HepG2 (cell line): ENCODE results near the gene CDC42SE2. TPM values are rescaled to one million over a fixed set of nuclear protein-coding genes. Genes with fewer than 3 reads are reported as not detected.

ENCODE experiments used
- ATF7-NPFF ChIP-seq: sonication (generic); formaldehyde crosslinking; IDR thresholded peaks from 2 replicates; pipeline ENCODE4 v1.8.1; 2023; ENCODE audit warnings: mild to moderate bottlenecking, low read depth, missing genetic modification reagents, moderate library complexity
- CBX2 ChIP-seq, 2 experiments: fragments of 200-600 bp in 1 of 2; sonication (generic); formaldehyde crosslinking in 1 of 2; IDR thresholded peaks; 2 replicates each; pipeline versions ENCODE4 v1.7.0 to v1.8.1; 2018 to 2022; ENCODE audit warnings: low read depth in 2 of 2, low read length in 1 of 2, mild to moderate bottlenecking in 1 of 2, missing genetic modification reagents in 1 of 2
- CREB3 ChIP-seq: sonication (generic); formaldehyde crosslinking; IDR thresholded peaks from 2 replicates; pipeline ENCODE4 v1.5.0; 2020; ENCODE audit warnings: missing genetic modification reagents
- ELF3 ChIP-seq: IDR thresholded peaks from 2 replicates; pipeline ENCODE4 v1.6.1; 2016; ENCODE audit warnings: missing genetic modification reagents, missing compliant biosample characterization
- HDAC6 ChIP-seq: fragments of 200-600 bp; sonication (generic); IDR thresholded peaks from 2 replicates; pipeline ENCODE4 v1.7.0; 2017; ENCODE audit warnings: mild to moderate bottlenecking, antibody characterized with exemption, low read length, low read depth
- HNRNPK ChIP-seq: fragments of 200-400 bp; formaldehyde crosslinking; IDR thresholded peaks from 2 replicates; pipeline ENCODE4 v1.6.1; 2018; ENCODE audit warnings: low read length, low read depth, moderate library complexity, mild to moderate bottlenecking; ENCODE audit not compliant: poor library complexity, severe bottlenecking
- HOXA7 ChIP-seq: sonication (generic); formaldehyde crosslinking; IDR thresholded peaks from 2 replicates; pipeline ENCODE4 v1.8.1; 2022; ENCODE audit warnings: mild to moderate bottlenecking, missing genetic modification reagents, moderate library complexity
- IKZF4 ChIP-seq: sonication (generic); formaldehyde crosslinking; IDR thresholded peaks from 2 replicates; pipeline ENCODE4 v1.5.1; 2020; ENCODE audit warnings: borderline replicate concordance, mild to moderate bottlenecking, low read depth, missing genetic modification reagents; ENCODE audit errors: not compliant biosample characterization
- MAX ChIP-seq: IDR thresholded peaks from 2 replicates; pipeline ENCODE4 v1.6.1; 2012; ENCODE audit warnings: inconsistent platforms
- NFKB2 ChIP-seq: sonication (generic); formaldehyde crosslinking; IDR thresholded peaks from 2 replicates; pipeline ENCODE4 v1.4.0; 2020; ENCODE audit warnings: missing genetic modification reagents, borderline replicate concordance
- NKX3-1 ChIP-seq: sonication (generic); formaldehyde crosslinking; IDR thresholded peaks from 2 replicates; pipeline ENCODE4 v1.5.0; 2020; ENCODE audit warnings: missing genetic modification reagents
- NONO ChIP-seq, 2 experiments: fragments of 450-650 bp in 1 of 2; sonication (generic) in 1 of 2; formaldehyde crosslinking in 1 of 2; IDR thresholded peaks in 1 of 2; conservative IDR thresholded peaks in 1 of 2; 2 replicates each; pipeline versions ENCODE4 v1.6.1 to v1.8.0; 2017 to 2022; ENCODE audit warnings: mild to moderate bottlenecking in 1 of 2, missing genetic modification reagents in 1 of 2, moderate library complexity in 1 of 2
- PHF5A ChIP-seq: IDR thresholded peaks from one replicate; pipeline ENCODE4 v1.6.1; 2018; ENCODE audit warnings: low read depth, missing genetic modification reagents; ENCODE audit not compliant: unreplicated experiment
- SOX6 ChIP-seq, 2 experiments: fragments of 450-650 bp in 1 of 2; sonication (generic) in 1 of 2; formaldehyde crosslinking in 1 of 2; IDR thresholded peaks; 2 replicates each; pipeline versions ENCODE4 v1.4.0 to v1.6.1; 2017 to 2020; ENCODE audit warnings: antibody characterized with exemption in 1 of 2, mild to moderate bottlenecking in 1 of 2, missing genetic modification reagents in 1 of 2
- TCF7 ChIP-seq: sonication (generic); IDR thresholded peaks from 2 replicates; pipeline ENCODE4 v1.6.1; 2016; ENCODE audit warnings: antibody characterized with exemption, low read depth
- TSC22D2 ChIP-seq: sonication (generic); formaldehyde crosslinking; IDR thresholded peaks from 2 replicates; pipeline ENCODE4 v1.5.1; 2020; ENCODE audit warnings: missing genetic modification reagents, mild to moderate bottlenecking, borderline replicate concordance
- ZBTB10 ChIP-seq: sonication (generic); formaldehyde crosslinking; IDR thresholded peaks from 2 replicates; pipeline ENCODE4 v1.4.0; 2020; ENCODE audit warnings: missing genetic modification reagents, borderline replicate concordance
- ZBTB25 ChIP-seq: IDR thresholded peaks from 2 replicates; pipeline ENCODE4 v1.6.1; 2018; ENCODE audit warnings: missing genetic modification reagents
- ZBTB46 ChIP-seq: sonication (generic); formaldehyde crosslinking; IDR thresholded peaks from 2 replicates; pipeline ENCODE4 v1.4.0; 2020; ENCODE audit warnings: mild to moderate bottlenecking, missing genetic modification reagents, borderline replicate concordance
- ZFP1 ChIP-seq: IDR thresholded peaks from 2 replicates; pipeline ENCODE4 v1.6.1; 2016
- ZFP36L2 ChIP-seq: sonication (generic); formaldehyde crosslinking; IDR thresholded peaks from 2 replicates; pipeline ENCODE4 v1.4.0; 2020; ENCODE audit warnings: missing genetic modification reagents
- ZNF563 ChIP-seq: sonication (generic); formaldehyde crosslinking; IDR thresholded peaks from 2 replicates; pipeline ENCODE4 v1.8.0; 2022; ENCODE audit warnings: mild to moderate bottlenecking, moderate library complexity, missing genetic modification reagents
- polyA plus RNA-seq, 8 experiments: library from polyadenylated mRNA; depleted of rRNA in 3 of 8; stranded (reverse) in 7 of 8; unstranded in 1 of 8; fragments of >200 nt; fragmentation: Illumina TruSeq in 4 of 8; extraction: Trizol in 4 of 8; gene quantifications; 2 replicates each; pipeline versions ENCODE4 v1.2.1 to v1.2.3, GENCODE V29; 2011 to 2016; ENCODE audit warnings: low read depth in 4 of 8, missing spikeins in 1 of 8, mixed read lengths in 1 of 8; ENCODE audit not compliant: insufficient read depth in 1 of 8
- total RNA-seq, 5 experiments: library from RNA; depleted of rRNA; stranded (reverse); fragments of >200 nt; fragmentation: Illumina TruSeq; extraction: Trizol; gene quantifications; 2 replicates each; pipeline ENCODE4 v1.2.3, GENCODE V29; 2016; ENCODE audit warnings: low read depth in 1 of 5

CDC42SE2 gene
- total and polyA plus RNA-seq, 2 of the 13 experiments (the other 11 are each of a cell fraction or from before 2014, with no cell fraction given) = 19.6 to 25.0 TPM

- TF ChIP-seq NFKB2 (CRISPR knock-in tag) (no peak), NKX3-1 (CRISPR knock-in tag) (no peak), MAX (no peak; the same call in none of the 2 replicates), ELF3 (CRISPR knock-in tag) (peak; percentile 80), HDAC6 (no peak), ZBTB10 (CRISPR knock-in tag) (no peak), ZNF563 (CRISPR knock-in tag) (peak; percentile 71; the same call in 1 of the 2 replicates), TSC22D2 (CRISPR knock-in tag) (no peak), ATF7-NPFF (CRISPR knock-in tag) (peak; percentile 79), HOXA7 (CRISPR knock-in tag) (no peak), PHF5A (no peak), HNRNPK (peak; percentile 2), SOX6 (IDR thresholded peaks at IDR 0.05) (no peak), SOX6 (CRISPR knock-in tag; IDR thresholded peaks at IDR 0.05) (peak; percentile 22), TCF7 (no peak), CBX2 (IDR thresholded peaks at IDR 0.05; ENCODE audit: low read depth, low read length) (no peak), CBX2 (CRISPR knock-in tag; IDR thresholded peaks at IDR 0.05; ENCODE audit: low read depth) (no peak), CREB3 (no peak), ZBTB46 (CRISPR knock-in tag) (no peak), ZFP36L2 (no peak), IKZF4 (CRISPR knock-in tag) (peak; percentile 25), ZBTB25 (CRISPR knock-in tag) (no peak; the same call in 1 of the 2 replicates), ZFP1 (no peak), NONO (IDR thresholded peaks at IDR 0.05) (no peak), NONO (CRISPR knock-in tag; conservative IDR thresholded peaks at IDR 0.05) (no peak; the same call in 1 of the 2 replicates)
These were observed at the start of gene CDC42SE2 (continued) for GRCh38 chr5:131263648-131264450.
